Parathyroid adenoma (tissue), 2 donors: Measurements from ENCODE around the gene NCKAP1.
"Not testable (repeated sequence)": the region's sequence is repeated elsewhere in the genome, so short reads cannot be mapped to it uniquely, and the experiment has no call there.

ENCODE experiments used
- H2AFZ ChIP-seq: fragments of 300-600 bp; sonication (generic); one replicate; pipeline ENCODE4 v1.7.0; 2017; ENCODE audit warnings: antibody characterized with exemption, mild to moderate bottlenecking
- H3K27ac ChIP-seq: fragments of 300-600 bp; sonication (generic); one replicate; pipeline ENCODE4 v1.7.0; 2017
- H3K27me3 ChIP-seq: fragments of 300-600 bp; sonication (generic); one replicate; pipeline ENCODE4 v1.7.0; 2017; ENCODE audit warnings: low read length; ENCODE audit not compliant: control insufficient read depth, insufficient read depth
- H3K36me3 ChIP-seq: fragments of 300-600 bp; sonication (generic); one replicate; pipeline ENCODE4 v1.7.0; 2017; ENCODE audit warnings: low read length; ENCODE audit not compliant: control insufficient read depth, insufficient read depth
- H3K4me1 ChIP-seq: fragments of 300-600 bp; sonication (generic); one replicate; pipeline ENCODE4 v1.7.0; 2017; ENCODE audit warnings: control low read depth
- H3K4me2 ChIP-seq: fragments of 300-600 bp; sonication (generic); one replicate; pipeline ENCODE4 v1.7.0; 2017; ENCODE audit warnings: low read length
- H3K4me3 ChIP-seq: fragments of 300-600 bp; sonication (generic); one replicate; pipeline ENCODE4 v1.7.0; 2017; ENCODE audit warnings: low read depth, low read length
- H3K79me2 ChIP-seq: fragments of 300-600 bp; sonication (generic); one replicate; pipeline ENCODE4 v1.7.0; 2017; ENCODE audit warnings: control low read depth
- H3K9ac ChIP-seq: fragments of 300-600 bp; sonication (generic); one replicate; pipeline ENCODE4 v1.7.0; 2017; ENCODE audit warnings: mild to moderate bottlenecking
- H3K9me3 ChIP-seq: fragments of 300-600 bp; sonication (generic); one replicate; pipeline ENCODE4 v1.7.0; 2017; ENCODE audit warnings: low read length; ENCODE audit not compliant: control insufficient read depth
- TF ChIP-seq, protein P1 (sequence below): fragments of 300-600 bp; sonication (generic); IDR thresholded peaks from one replicate; pipeline ENCODE4 v1.7.0; 2017; ENCODE audit warnings: antibody characterized with exemption, mild to moderate bottlenecking
- donor health status: primary hyperparathyroidism.

NCKAP1 gene

DNA sequence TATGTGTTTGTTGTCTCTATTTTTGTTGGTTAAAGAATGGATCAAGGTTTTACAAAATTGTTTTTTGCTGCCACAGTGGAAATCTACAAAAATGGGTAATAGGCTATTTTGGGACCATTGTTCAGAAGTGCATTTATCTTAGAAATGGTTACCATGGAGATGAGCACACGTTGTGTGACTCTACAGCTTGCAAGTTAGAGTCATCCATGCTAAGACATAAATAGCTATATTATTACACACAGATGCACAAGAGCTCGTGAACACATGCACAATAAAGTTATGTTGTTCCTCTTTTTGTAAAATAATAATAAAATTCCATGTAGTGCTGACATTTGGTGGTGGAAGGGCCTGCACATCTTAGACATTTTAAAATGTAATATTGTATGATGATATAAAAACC is 24.8 kb upstream of the NCKAP1 start:
- TF ChIP-seq, protein P1, sequence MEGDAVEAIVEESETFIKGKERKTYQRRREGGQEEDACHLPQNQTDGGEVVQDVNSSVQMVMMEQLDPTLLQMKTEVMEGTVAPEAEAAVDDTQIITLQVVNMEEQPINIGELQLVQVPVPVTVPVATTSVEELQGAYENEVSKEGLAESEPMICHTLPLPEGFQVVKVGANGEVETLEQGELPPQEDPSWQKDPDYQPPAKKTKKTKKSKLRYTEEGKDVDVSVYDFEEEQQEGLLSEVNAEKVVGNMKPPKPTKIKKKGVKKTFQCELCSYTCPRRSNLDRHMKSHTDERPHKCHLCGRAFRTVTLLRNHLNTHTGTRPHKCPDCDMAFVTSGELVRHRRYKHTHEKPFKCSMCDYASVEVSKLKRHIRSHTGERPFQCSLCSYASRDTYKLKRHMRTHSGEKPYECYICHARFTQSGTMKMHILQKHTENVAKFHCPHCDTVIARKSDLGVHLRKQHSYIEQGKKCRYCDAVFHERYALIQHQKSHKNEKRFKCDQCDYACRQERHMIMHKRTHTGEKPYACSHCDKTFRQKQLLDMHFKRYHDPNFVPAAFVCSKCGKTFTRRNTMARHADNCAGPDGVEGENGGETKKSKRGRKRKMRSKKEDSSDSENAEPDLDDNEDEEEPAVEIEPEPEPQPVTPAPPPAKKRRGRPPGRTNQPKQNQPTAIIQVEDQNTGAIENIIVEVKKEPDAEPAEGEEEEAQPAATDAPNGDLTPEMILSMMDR = no peak

GRCh38 chr2:183060571-183061231 is 22.4 kb upstream of the NCKAP1 start:
- TF ChIP-seq, protein P1 = no peak
- Histone ChIP-seq H3K9ac (no peak overlapping the region), H3K4me2 (no peak overlapping the region), H3K27me3 (no peaks in the 10 kb centered on the region), H3K4me1 (no peaks in the 10 kb centered on the region), H3K36me3 (no peaks in the 10 kb centered on the region), H3K4me3 (no peak overlapping the region), H3K79me2 (no peaks in the 10 kb centered on the region), H3K9me3 (no peaks in the 10 kb centered on the region), H3K27ac (no peak overlapping the region), H2AFZ (no peak overlapping the region)

More for the DNA sequence above, 24.8 kb upstream of the NCKAP1 start:
- H3K27ac ChIP-seq = no peak overlapping the region
- no peaks in the 10 kb centered on the region for H3K79me2 ChIP-seq
- no peaks in the 10 kb centered on the region for H3K27me3 ChIP-seq
- H3K4me2 ChIP-seq = no peak overlapping the region
- H3K9me3 ChIP-seq = no peaks in the 10 kb centered on the region
- H3K36me3 ChIP-seq = no peaks in the 10 kb centered on the region
- H3K9ac ChIP-seq = no peak overlapping the region
- H2AFZ ChIP-seq = no peak overlapping the region
- H3K4me1 ChIP-seq = no peaks in the 10 kb centered on the region
- no peak overlapping the region for H3K4me3 ChIP-seq

DNA sequence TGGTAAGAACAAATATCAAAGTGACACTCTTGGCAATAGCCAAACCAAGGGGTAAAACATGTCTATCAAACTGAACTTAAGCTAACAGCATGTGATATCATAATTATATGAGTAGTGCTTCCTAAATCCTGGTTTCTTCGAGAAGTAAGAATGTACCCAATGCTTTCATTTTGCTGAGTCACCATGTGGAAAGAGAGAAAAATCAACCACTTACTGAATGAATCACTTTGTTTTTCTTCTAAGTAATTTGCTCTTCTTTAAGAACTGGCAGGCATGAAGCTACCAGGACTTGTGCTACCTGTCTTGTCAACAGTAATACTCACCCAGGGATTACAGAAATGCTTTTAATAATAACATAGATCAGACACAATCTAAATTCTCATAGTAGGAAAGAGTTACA is 21.3 kb upstream of the NCKAP1 start:
- no peak overlapping the region for H3K9ac ChIP-seq
- no peak overlapping the region for H3K4me3 ChIP-seq
- no peaks in the 10 kb centered on the region for H3K9me3 ChIP-seq
- H2AFZ ChIP-seq = no peak overlapping the region
- H3K27me3 ChIP-seq = no peaks in the 10 kb centered on the region
- TF ChIP-seq, protein P1 = no peak
- no peak overlapping the region for H3K27ac ChIP-seq
- no peaks in the 10 kb centered on the region for H3K36me3 ChIP-seq
- H3K4me2 ChIP-seq = no peak overlapping the region
- H3K4me1 ChIP-seq = no peaks in the 10 kb centered on the region
- no peaks in the 10 kb centered on the region for H3K79me2 ChIP-seq

DNA sequence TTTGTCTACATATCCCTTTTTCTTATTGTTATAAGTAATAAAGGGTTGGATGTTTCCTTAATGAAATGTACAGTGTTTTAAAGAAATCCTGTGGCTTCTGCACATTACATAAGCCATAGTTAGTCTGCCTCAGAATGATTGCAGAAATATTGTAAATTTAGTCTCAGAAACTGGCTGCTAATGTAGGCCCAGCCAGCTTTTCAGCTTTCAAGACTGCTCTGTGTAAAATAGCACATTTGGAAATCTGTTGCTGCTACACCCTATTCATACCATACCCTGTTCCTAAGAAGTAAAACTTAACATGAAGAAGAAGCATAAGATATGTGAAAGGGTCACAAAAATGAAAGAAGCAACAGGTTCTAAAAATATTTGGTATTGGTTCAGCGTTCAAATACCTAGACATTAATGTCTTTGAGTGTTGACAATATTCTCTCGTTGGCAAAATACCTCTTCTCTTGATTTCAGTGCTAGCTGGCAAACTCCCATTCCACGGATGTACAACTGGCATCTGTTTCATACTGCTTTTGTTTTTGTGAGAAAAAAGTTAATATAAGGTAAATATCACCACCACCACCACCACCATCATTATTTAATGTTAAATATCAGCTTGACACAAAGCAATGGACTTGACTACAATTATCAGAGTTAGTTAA is 19.2 kb upstream of the NCKAP1 start:
- H3K79me2 ChIP-seq = no peaks in the 10 kb centered on the region
- no peak overlapping the region for H3K9ac ChIP-seq
- TF ChIP-seq, protein P1 = no peak
- H2AFZ ChIP-seq = no peak overlapping the region
- H3K36me3 ChIP-seq = no peaks in the 10 kb centered on the region
- no peak overlapping the region for H3K4me2 ChIP-seq
- no peaks in the 10 kb centered on the region for H3K9me3 ChIP-seq
- no peaks in the 10 kb centered on the region for H3K27me3 ChIP-seq
- no peak overlapping the region for H3K27ac ChIP-seq
- no peak overlapping the region for H3K4me3 ChIP-seq
- no peaks in the 10 kb centered on the region for H3K4me1 ChIP-seq

DNA sequence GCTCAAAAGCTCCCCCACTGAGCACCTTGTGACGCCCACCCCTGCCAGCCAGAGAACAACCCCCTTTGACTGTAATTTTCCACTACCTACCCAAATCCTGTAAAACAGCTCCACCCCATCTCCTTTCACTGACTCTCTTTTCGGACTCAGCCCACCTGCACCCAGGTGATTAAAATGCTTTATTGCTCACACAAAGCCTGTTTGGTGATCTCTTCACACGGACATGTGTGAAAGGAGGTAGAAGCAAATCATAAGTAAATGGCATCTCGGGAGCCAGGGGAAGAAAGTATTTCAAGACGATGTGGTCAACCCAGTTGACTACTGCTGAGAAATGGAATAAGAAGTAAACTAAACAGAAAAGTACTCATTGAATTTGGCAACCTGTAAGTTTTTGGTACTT is 11.2 kb upstream of the NCKAP1 start:
- Histone ChIP-seq H2AFZ (no peak overlapping the region), H3K4me3 (no peak overlapping the region), H3K9me3 (no peaks in the 10 kb centered on the region), H3K36me3 (no peaks in the 10 kb centered on the region), H3K27me3 (no peaks in the 10 kb centered on the region), H3K79me2 (no peaks in the 10 kb centered on the region), H3K9ac (no peak overlapping the region), H3K27ac (no peak overlapping the region), H3K4me1 (no peaks in the 10 kb centered on the region), H3K4me2 (no peak overlapping the region)
- TF ChIP-seq, protein P1 = no peak

- H3K4me1 ChIP-seq, H3K36me3 ChIP-seq, H3K27me3 ChIP-seq, H3K4me2 ChIP-seq, H3K4me3 ChIP-seq, H3K9me3 ChIP-seq, H3K79me2 ChIP-seq, H3K27ac ChIP-seq, H2AFZ ChIP-seq, H3K9ac ChIP-seq: not testable (repeated sequence)
Measured at GRCh38 chr2:183047486-183048125, 9.3 kb upstream of the NCKAP1 start.
